B cell (primary cell): ENCODE data around the gene SDHAF2. TPM values are rescaled to one million over a fixed set of nuclear protein-coding genes. Genes with fewer than 3 reads are reported as not detected.

Source experiments
- ATAC-seq: fragments of 200-7000 bp; cut with Tn5 transposase; one replicate; pipeline ENCODE4 v1.10.0; 2021; ENCODE audit warnings: low read depth, mild to moderate bottlenecking, moderate number of reproducible peaks, moderate library complexity
- CTCF ChIA-PET: fragments of 350-600 bp; sonication (Branson Sonifier 250); formaldehyde crosslinking; loops from one replicate; lab custom pipeline; 2021; ENCODE audit warnings: antibody characterized with exemption, inconsistent platforms; lab: Charles Lee
- POLR2A ChIA-PET: fragments of 350-600 bp; sonication (Branson Sonifier 250); formaldehyde crosslinking; loops from one replicate; lab custom pipeline; 2021; ENCODE audit warnings: antibody characterized with exemption; lab: Charles Lee
- DNase-seq: peaks from one replicate; pipeline ENCODE4 v3.0.0; 2013
- H2AFZ ChIP-seq: 2 replicates; pipeline ENCODE4 v1.6.1; 2012; ENCODE audit warnings: mild to moderate bottlenecking, low read depth, low read length; ENCODE audit not compliant: insufficient read depth, poor library complexity, severe bottlenecking
- H3K27ac ChIP-seq, 2 donors: 1 replicate in 1 of 2; 2 replicates in 1 of 2; pipeline ENCODE4 v1.5.1; 2012 to 2013; ENCODE audit warnings: low read length in 2 of 2, mild to moderate bottlenecking in 2 of 2, moderate library complexity in 1 of 2
- H3K27me3 ChIP-seq, 4 experiments: fragments of 200-600 bp in 1 of 4; sonication (generic) in 1 of 4; replicated peaks in 1 of 4; 1 replicate in 2 of 4; 2 replicates in 2 of 4; pipeline versions ENCODE4 v1.6.1 to v1.7.0; 2013 to 2016; ENCODE audit warnings: low read length in 3 of 4, mild to moderate bottlenecking in 2 of 4, mixed read lengths in 1 of 4, moderate library complexity in 1 of 4; ENCODE audit not compliant: insufficient read depth in 4 of 4, control insufficient read depth in 3 of 4; ENCODE audit errors: control extremely low read depth in 1 of 4
- H3K36me3 ChIP-seq, 2 experiments: replicated peaks in 1 of 2; 1 replicate in 1 of 2; 2 replicates in 1 of 2; pipeline versions ENCODE4 v1.6.1 to v1.7.1; 2013; ENCODE audit warnings: low read length in 1 of 2; ENCODE audit not compliant: insufficient read depth in 2 of 2, control insufficient read depth in 1 of 2; ENCODE audit errors: control extremely low read depth in 1 of 2, extremely low read depth in 1 of 2
- H3K4me1 ChIP-seq, 2 donors: fragments of 200-600 bp in 1 of 2; sonication (generic) in 1 of 2; 1 replicate in 1 of 2; 2 replicates in 1 of 2; pipeline versions ENCODE4 v1.5.1 to v1.6.1; 2013 to 2017; ENCODE audit warnings: low read length in 2 of 2; ENCODE audit not compliant: control insufficient read depth in 2 of 2, insufficient read depth in 2 of 2
- H3K4me2 ChIP-seq: replicated peaks from 2 replicates; pipeline ENCODE3; 2012; ENCODE audit warnings: mild to moderate bottlenecking, low read depth, low read length; ENCODE audit not compliant: poor library complexity, severe bottlenecking
- H3K4me3 ChIP-seq, 5 experiments: fragments of 200-600 bp in 1 of 5; sonication (generic) in 1 of 5; 1 replicate in 3 of 5; 2 replicates in 2 of 5; pipeline versions ENCODE4 v1.5.1 to v1.7.0; 2011 to 2016; ENCODE audit warnings: low read length in 4 of 5, mild to moderate bottlenecking in 4 of 5, low read depth in 2 of 5, control low read depth in 1 of 5, moderate library complexity in 1 of 5; ENCODE audit not compliant: insufficient read depth in 1 of 5; ENCODE audit errors: control extremely low read depth in 1 of 5, extremely low read depth in 1 of 5
- H3K79me2 ChIP-seq: fragments of 200-600 bp; sonication (generic); one replicate; pipeline ENCODE4 v1.6.0; 2016; ENCODE audit warnings: low read length; ENCODE audit not compliant: control insufficient read depth, insufficient read depth
- H3K9ac ChIP-seq: fragments of 200-600 bp; sonication (generic); 2 replicates; pipeline ENCODE4 v1.6.1; 2017; ENCODE audit warnings: mild to moderate bottlenecking, low read length, moderate library complexity
- H3K9me3 ChIP-seq, 3 donors: one replicate each; pipeline versions ENCODE4 v1.6.1 to v1.7.1; 2013; ENCODE audit warnings: low read length in 2 of 3; ENCODE audit not compliant: control insufficient read depth in 2 of 3, insufficient read depth in 1 of 3; ENCODE audit errors: control extremely low read depth in 1 of 3
- H4K20me1 ChIP-seq: 2 replicates; pipeline ENCODE4 v1.6.0; 2012; ENCODE audit warnings: mild to moderate bottlenecking, low read length; ENCODE audit not compliant: insufficient read depth, control insufficient read depth, poor library complexity, severe bottlenecking
- H3K27ac Mint-ChIP-seq: one replicate; pipeline ENCODE4 v1.8.0; 2021; ENCODE audit warnings: mixed read lengths
- H3K27me3 Mint-ChIP-seq: one replicate; pipeline ENCODE4 v1.8.0; 2021; ENCODE audit warnings: mixed read lengths
- H3K4me1 Mint-ChIP-seq: one replicate; pipeline ENCODE4 v1.8.0; 2021; ENCODE audit warnings: mixed read lengths
- H3K4me3 Mint-ChIP-seq: one replicate; pipeline ENCODE4 v1.8.0; 2021; ENCODE audit warnings: mixed read lengths
- H3K9me3 Mint-ChIP-seq: one replicate; pipeline ENCODE4 v1.8.0; 2022; ENCODE audit warnings: mixed read lengths; ENCODE audit not compliant: insufficient read depth
- EZH2 ChIP-seq: IDR thresholded peaks from 2 replicates; pipeline ENCODE4 v1.6.1; 2012; ENCODE audit warnings: borderline replicate concordance, low read depth, mild to moderate bottlenecking, moderate library complexity, low read length; ENCODE audit not compliant: insufficient read depth, poor library complexity, severe bottlenecking
- WGBS: methylation state at CpG from one replicate; pipeline ENCODE4 v1.1.5; 2013; ENCODE audit warnings: missing lambda C conversion rate; ENCODE audit not compliant: insufficient coverage; 5-methylcytosine and 5-hydroxymethylcytosine counted together
- intact Hi-C: fragments of 100-400 bp; cut with micrococcal nuclease; formaldehyde crosslinking; loops from one replicate; pipeline ENCODE4 v1.10.0; 2022
- polyA plus RNA-seq: library from polyadenylated mRNA; depleted of rRNA; stranded (reverse); fragments of >200 nt; gene quantifications from 2 replicates; pipeline ENCODE4 v1.2.3, GENCODE V29; 2012
- total RNA-seq, 2 donors: library from RNA; stranded (reverse); fragments of 120-200 nt in 1 of 2; gene quantifications; 1 replicate in 1 of 2; 2 replicates in 1 of 2; pipeline versions ENCODE4 v1.2.3 to v1.2.4, GENCODE V29; 2013 to 2022
- TF ChIP-seq, protein P1 (sequence below): fragments of 200-600 bp; IDR thresholded peaks from one replicate; pipeline ENCODE4 v1.8.0; 2022; ENCODE audit warnings: antibody characterized with exemption, mild to moderate bottlenecking

The SDHAF2 gene
- total and polyA plus RNA-seq, 2 donors (not counting 1 experiment from before 2014, with no cell fraction given), result 48.9 to 60.8 TPM

DNA sequence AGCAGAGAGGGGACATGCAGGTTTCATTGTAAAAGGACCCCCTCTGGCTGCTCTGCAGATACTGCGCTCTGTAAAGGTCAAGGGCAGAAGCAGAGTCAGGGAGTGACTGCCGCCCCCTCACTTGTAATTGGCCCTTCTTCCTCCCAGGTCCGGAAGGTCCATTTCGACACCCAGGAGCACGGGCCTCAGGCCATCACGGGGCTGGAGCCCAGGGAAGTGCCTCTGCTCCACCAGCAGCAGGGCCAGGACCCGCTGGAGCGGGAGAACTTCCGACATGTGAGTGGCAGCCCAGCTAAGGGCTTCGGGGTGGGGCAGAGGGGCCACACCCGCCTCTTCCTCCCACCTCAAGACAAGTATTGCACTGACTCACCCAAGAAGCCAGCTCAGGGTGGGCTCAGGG is 54.6 kb downstream of the SDHAF2 start:
- Histone ChIP-seq H3K4me3 (no peak overlapping the region), H3K79me2 (no peaks in the 10 kb centered on the region), H3K9ac (no peak overlapping the region), H2AFZ (no peak overlapping the region), H3K9me3 (peaks cover 0 to 5% (median 1%) of the 10 kb centered on the region in 3 donors), H3K4me1 (no peaks in the 10 kb centered on the region), H3K36me3 (peaks cover 0 to 2% of the 10 kb centered on the region in 2 experiments), H4K20me1 (no peaks in the 10 kb centered on the region), H3K27me3 (peaks cover 0 to 7% (median 0%) of the 10 kb centered on the region in 4 experiments), H3K27ac (no peak overlapping the region), H3K4me2 (no peak overlapping the region)
- 88% methylated on average over 9 of the region's 11 CpGs for WGBS
- CTCF ChIA-PET, result interaction anchor here (1.0 kb wide), 1 partner anchor 9 kb away, joined by 4 read pairs; no protein-coding TSS in a partner anchor
- H3K4me3 Mint-ChIP-seq, result no peak overlapping the region
- TF ChIP-seq, protein P1, sequence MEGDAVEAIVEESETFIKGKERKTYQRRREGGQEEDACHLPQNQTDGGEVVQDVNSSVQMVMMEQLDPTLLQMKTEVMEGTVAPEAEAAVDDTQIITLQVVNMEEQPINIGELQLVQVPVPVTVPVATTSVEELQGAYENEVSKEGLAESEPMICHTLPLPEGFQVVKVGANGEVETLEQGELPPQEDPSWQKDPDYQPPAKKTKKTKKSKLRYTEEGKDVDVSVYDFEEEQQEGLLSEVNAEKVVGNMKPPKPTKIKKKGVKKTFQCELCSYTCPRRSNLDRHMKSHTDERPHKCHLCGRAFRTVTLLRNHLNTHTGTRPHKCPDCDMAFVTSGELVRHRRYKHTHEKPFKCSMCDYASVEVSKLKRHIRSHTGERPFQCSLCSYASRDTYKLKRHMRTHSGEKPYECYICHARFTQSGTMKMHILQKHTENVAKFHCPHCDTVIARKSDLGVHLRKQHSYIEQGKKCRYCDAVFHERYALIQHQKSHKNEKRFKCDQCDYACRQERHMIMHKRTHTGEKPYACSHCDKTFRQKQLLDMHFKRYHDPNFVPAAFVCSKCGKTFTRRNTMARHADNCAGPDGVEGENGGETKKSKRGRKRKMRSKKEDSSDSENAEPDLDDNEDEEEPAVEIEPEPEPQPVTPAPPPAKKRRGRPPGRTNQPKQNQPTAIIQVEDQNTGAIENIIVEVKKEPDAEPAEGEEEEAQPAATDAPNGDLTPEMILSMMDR, result no peak
- TF ChIP-seq EZH2, result no peak
- DNase-seq (no peak), ATAC-seq (no peak)
- POLR2A ChIA-PET, result no interaction called here
- intact Hi-C loops, result no loop called here
- H3K9me3 Mint-ChIP-seq, result no peaks in the 10 kb centered on the region
- H3K27me3 Mint-ChIP-seq, result peaks cover 11% of the 10 kb centered on the region
- no peak overlapping the region for H3K27ac Mint-ChIP-seq
- no peaks in the 10 kb centered on the region for H3K4me1 Mint-ChIP-seq

DNA sequence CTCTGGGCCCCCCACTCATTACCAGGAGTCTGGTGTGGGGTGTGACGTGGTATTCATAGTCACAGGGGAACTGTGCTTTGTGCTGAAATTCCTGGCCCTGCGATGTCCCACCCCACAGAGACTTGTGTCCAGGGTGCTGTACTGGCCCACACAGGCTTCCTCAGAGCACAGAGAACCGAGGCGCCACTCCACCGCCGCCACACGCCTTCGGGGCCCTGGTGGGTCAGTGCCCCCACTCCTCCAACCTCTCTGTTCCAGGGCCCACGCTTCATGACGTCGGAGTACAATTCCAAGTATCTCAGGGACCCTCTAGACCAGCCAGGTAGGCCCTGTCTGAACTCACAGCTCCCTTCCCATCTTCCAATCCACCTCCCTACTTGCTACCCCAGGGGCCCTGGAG is 55.2 kb downstream of the SDHAF2 start:
- H3K4me1 ChIP-seq, result no peaks in the 10 kb centered on the region
- DNase-seq (no peak), ATAC-seq (no peak)
- no peak overlapping the region for H2AFZ ChIP-seq
- no peak overlapping the region for H3K4me2 ChIP-seq
- Mint-ChIP-seq H3K4me1 (no peaks in the 10 kb centered on the region), H3K9me3 (no peaks in the 10 kb centered on the region), H3K4me3 (no peak overlapping the region), H3K27ac (no peak overlapping the region), H3K27me3 (peaks cover 11% of the 10 kb centered on the region)
- peaks cover 0 to 7% (median 0%) of the 10 kb centered on the region in 4 experiments for H3K27me3 ChIP-seq
- WGBS, result 100% methylated on average over 3 of the region's 11 CpGs
- TF ChIP-seq, protein P1, result no peak
- TF ChIP-seq EZH2, result no peak
- no peak overlapping the region for H3K4me3 ChIP-seq
- POLR2A ChIA-PET, result no interaction called here
- CTCF ChIA-PET, result no interaction called here
- peaks cover 0 to 5% (median 1%) of the 10 kb centered on the region in 3 donors for H3K9me3 ChIP-seq
- no peaks in the 10 kb centered on the region for H4K20me1 ChIP-seq
- H3K79me2 ChIP-seq, result no peaks in the 10 kb centered on the region
- H3K9ac ChIP-seq, result no peak overlapping the region
- peaks cover 0 to 2% of the 10 kb centered on the region in 2 experiments for H3K36me3 ChIP-seq
- H3K27ac ChIP-seq, result no peak overlapping the region
- intact Hi-C loops, result no loop called here
